ENCODE data around the gene SLC2A13.

SLC2A13 gene

GRCh38 chr12:39722504-39722903 is 383.4 kb downstream of the SLC2A13 start:
- DNase-seq, result no peak

DNA sequence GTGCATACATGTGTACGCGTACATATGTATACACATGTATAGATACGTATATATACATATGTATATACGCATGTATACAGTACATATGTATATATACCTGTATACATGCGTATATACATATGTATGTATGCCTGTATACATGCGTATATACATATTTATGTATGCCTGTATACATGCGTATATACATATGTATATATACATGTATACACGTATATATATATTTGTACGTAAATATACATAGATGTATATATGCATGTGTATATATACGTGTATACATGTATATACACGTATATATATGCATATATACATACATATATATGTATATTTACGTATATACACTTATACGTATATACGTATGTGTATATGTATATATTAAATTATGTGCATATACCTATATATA is 392.3 kb downstream of the SLC2A13 start:
- no peak for DNase-seq

GRCh38 chr12:39712334-39712733 is 393.5 kb downstream of the SLC2A13 start:
- DNase-seq, result no peak

Data from stimulated activated CD4-positive, alpha-beta T cell treated with anti-CD3 and anti-CD28 coated beads, Interleukin-12 subunit alpha, Interleukin-12 subunit beta, amount 100 ng/mL, for 4 hours (primary cell).